ENCODE measurements around the gene ZNF768.

The ZNF768 gene
- total RNA-seq = 6.4 reads per million, percentile 24 among the genes with 10 or more reads in this experiment

DNA sequence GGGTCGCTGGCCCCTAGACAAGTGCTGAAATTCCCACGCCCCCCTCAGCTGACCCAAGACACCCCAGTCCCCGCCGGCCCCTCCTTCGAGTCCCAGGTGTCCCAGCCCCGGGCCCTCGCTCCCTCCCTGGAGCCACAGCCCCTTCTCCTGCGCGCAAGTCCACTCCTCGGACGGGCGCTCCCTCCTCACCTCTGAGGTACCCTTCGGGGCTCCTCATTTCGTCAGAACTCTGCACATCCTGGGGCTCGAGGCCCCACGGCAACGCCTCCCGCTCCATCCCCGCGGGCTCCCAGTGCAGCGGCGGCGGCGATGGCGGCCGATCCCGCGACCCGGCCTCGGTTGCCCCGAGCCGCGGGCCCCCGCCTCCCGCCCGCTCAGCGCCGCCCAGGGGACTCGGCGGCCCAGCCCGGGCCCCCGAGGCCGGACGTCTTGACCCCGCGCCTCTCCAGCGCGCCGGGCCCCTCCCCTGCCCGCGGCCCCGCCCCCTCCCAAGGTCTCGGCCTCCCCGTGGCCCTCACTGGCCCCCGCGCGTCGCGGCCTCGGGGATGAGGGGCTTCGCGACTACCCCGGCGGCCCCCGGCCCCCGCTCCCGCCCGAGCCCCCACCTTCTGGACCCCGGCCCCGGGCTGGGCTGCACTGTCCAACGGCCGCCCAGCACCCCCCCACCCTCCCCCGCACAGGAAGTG, at the start of gene ZNF768:
TSS of gene ZNF768 (minus strand) at position 430 of the 686 bp plus-strand sequence. CDS start at position 277, 153 bp downstream.
- DNase-seq = no peak

- no peak for DNase-seq
Observed at GRCh38 chr16:30574678-30575077, 48.3 kb upstream of the ZNF768 start.

DNA sequence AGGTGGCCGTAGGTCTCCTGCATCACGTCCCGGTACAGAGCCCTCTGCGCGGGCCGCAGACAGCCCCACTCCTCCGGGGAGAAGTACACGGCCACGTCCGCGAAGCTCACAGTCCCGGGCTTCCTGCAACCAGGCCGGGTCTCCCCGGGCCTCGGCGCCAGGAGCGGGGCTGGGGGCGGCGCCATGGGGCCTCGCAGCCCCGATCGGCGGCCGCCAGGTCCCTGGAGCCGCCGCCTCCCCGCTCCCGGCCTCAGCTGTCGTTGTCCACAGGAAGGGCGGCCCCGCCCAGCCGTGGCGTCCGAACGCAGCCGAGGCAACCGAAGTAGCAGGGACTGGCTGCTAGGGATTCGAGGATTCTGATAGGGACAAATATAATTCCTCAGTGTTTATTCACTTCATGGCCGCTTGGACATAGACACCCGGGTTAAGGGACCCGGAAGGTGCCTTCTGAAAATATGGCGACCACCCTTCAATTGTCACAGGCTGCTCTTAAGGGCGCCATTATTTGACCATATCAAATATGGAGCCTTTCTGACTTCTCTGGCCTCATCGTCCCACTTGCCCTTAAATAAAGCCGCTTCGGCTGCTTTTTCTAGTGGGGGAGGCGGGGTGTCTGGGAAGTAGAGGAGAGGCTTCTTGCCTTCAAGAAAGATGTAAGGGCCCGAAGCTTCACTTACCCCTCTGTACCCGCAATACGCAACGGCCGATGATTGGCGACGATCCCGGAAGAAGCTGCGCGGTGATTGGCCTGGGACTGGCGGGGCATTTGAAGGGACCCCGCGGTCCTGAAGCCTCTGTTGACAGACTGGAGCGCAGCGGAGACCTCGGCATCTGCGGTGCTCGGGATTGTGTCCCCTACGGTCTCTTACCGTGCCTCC, 45.3 kb upstream of the ZNF768 start, which contains the start of gene ZNF688:
TSS of gene ZNF688 (minus strand) at position 270 of the 878 bp plus-strand sequence. CDS start at position 185, 85 bp downstream.
- DNase-seq = peak; percentile 95

DNA sequence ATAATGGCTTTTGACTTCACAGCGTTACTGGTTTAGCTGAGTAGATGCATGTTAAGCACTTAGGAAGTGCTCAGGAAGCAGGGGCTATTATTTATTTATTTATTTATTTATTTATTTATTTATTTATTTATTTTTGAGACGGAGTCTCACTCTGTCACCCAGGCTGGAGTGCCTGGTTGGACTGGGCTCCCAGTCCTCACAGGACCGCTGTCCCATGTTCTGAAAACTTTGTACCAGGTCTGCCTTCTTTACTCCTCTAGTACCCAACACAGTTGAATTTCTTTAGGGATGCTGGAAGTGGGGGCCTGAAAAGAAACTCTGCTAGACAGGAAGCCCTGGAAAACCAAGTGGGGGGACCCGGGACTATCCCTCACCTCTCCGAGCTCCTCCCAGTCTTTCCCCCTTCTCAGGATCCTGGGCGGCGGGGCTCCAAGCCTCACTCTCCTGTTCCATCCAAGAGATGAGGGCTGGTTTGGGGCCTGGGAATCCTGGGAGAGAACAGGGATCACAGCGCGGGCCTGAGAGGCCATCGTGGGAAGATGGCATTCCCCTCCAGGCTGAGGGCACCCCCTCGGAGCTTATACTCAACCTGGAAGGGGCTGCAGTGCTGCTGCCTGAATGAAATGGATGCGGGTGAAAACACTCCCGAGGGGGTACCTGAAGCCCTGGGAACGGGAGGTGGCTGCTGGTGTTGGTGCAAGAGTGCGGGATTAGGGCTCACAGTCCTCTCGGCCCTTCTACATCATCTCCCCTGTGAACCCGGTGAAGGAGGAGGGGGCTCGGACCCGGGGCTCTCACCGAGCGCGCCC, 44.5 kb upstream of the ZNF768 start:
- no peak for DNase-seq

DNA sequence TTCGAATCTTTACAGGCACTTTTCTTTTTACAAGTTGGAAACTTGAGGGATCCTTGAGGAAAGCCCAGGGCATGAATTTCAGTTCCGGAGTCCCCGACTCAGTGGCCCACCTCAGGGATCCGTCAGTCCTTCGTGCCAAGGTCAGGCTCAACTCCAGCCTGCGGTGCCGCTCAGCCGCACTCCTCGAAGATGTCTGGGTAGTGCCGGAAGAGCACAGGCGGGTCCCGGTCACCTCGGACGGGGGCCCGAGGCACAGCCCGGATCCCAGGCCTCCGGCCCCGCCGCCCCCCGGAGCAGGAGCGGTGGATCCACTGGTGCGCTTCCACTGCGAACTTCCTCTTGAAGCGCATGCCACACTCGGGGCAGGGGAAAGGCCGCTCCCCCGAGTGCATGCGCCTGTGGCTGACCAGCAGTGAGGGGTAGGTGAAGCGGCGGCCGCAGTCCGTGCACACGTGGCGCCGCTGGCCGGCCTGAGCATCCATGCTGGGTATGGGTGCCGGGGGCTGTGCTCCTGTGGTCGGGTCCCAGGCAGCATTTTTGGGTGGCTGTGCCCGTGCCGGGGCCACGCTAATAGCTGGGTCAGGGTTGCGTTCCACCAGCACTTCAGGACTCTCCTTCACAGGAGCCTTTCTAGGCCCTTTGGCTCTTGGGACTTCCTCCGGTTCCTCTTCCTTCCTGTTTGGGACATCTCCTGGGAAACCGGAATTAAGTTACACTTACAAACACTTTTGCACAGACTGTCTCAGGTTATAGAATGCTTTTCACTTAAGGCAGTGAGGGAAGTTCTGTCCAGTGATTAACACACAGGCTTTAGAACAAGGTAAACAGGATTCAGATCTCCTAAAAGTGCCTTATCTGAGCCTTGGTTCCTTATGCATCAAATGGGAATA, 43.6 kb upstream of the ZNF768 start:
- DNase-seq = no peak

DNA sequence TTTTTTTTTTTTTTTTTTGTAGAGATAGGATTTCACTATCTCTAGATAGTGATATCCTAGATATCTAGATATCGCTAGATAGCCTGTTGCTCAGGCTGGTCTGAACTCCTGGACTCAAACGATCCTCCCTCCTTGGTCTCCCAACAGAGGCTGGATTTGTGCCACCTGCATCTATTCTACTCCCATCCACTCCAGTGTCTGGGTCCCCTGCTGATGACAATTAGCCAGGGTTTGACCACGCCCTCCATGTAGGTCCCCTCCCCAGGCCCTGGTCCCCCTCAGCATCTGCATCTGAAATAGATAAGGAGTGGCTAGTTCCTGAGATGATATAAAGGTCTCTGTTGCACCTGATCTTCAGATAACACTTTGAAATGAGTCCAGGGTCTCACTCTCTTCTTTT, 42.9 kb upstream of the ZNF768 start:
- DNase-seq = no peak

DNA sequence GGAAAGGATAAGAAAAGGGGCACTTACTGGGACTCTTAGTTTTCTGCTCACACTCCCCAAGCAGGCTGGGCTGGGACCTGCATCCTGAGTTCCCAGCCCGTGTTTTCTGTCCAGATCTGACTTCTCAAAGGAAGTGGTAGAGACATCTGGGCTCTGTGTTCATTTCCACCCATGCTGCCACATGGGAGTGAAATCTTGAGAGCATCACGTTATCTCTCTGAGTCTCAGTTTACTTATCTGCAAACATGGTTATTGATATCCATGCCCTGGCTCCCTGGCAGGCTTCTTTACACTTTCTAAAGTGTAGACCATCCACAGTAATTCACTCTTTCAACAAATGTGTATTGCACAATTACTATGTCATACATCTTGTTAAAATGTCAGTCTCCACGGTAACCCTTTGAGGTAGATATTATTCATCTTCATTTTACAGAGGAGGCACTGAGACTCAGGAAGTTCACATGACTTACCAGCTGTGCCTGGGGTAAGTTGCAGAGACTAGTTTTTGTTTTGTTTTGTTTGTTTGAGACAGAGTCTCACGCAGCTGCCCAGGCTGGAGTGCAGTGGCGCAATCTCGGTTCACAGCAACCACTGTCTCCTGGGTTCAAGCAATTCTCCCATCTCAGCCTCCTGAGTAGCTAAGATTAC, 41.7 kb upstream of the ZNF768 start:
- peak; percentile 34 for DNase-seq

DNA sequence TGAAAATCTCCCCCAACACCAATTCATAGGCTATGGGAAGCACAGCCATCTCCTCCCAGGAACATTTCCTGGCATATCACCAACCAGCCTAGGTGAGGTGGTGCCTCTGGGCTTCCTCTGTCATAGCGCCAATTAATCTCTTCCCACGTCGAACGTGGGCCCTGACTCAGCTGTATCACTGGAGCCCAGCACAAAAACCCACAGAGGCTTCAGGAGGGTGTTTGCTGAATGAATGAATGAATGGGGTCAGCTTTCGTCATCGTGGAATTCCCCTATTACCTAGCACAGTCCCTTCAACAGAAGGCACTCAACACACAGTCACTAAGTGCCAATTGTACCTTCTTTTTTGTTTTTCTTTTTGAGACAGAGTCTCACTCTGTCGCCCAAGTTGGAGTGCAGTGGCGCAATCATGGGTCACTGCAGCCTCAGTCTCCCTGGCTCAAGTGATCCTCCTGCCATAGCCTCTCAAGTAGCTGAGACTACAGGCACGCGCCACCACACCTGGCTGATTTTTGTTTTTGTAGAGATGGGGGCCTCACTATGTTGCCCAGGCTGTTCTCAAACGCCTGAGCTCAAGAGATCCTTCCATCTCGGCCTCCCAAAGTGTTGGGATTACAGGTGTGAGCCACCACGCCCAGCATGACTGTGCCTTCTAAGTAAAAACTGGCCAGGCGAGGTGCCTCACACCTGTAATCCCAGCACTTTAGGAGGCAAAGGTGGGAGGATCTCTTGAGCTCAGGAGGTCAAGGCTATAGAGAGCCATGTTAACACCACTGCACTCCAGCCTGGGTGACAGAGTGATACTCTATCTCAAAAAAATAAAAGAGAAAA, 41.0 kb upstream of the ZNF768 start:
- DNase-seq = peak; percentile 51

DNA sequence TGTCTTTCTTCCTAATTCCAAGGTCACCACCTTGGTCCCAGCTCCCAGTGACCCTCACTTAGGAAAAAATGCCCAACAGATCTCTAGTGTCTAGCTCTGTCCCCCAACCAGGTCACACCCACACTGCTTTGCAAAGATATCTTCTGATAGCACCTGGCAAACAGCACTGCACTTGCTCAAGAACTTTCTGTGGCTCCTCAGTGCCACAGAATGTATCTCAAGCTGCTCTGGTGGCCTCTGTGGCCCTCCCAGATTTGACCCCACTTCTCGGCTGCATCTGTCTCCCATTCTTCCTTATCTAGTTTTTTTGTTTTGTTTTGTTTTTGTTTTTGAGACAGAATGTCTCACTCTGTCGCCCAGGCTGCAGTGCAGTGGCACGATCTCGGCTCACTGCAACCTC, 40.2 kb upstream of the ZNF768 start:
- no peak for DNase-seq

GRCh38 chr16:30565984-30566383, 39.6 kb upstream of the ZNF768 start:
- DNase-seq = no peak

DNA sequence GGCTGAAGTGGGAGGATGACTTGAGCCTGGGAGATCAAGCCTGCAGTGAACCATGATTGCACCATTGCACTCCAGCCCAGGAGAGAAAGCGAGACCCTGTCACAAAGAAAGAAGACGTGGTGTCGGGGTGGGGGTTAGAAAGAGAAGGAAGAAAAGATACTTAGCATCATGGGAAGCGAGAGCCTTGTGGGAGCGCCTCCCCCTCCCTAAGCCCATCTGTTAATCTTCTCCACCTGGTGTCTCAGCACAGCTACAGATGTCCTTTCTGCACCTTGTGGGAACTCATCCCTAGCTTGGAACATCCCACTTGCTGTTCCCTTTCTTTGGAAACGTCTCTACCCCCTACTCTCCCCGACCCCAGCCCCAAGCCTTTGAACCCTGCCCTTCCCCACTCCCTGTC, 39.2 kb upstream of the ZNF768 start:
- DNase-seq = no peak

DNA sequence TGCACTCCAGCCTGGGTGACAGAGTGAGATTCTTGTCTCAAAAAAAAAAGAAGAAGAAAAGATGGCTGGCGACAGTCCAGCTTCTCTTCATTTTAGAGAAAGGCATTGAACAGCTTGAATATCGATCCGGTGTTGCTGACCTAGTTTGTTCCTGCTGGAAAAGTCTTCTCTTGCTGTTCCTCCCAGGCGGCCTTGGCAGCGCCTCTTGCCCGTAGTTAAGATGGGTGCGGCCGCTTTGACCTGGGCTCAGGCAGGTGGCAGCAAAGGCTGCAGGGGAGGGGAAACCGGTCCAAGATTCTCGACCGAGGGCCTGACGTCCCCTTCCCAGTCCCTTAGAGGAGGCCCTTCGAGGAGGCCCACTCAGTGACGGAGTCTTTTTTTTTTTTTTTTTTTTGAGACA, 35.7 kb upstream of the ZNF768 start:
- DNase-seq = no peak

- DNase-seq = no peak
Observed at GRCh38 chr16:30561089-30561816, 34.9 kb upstream of the ZNF768 start.

- DNase-seq = no peak
Observed at GRCh38 chr16:30559690-30560089, 33.3 kb upstream of the ZNF768 start.

DNA sequence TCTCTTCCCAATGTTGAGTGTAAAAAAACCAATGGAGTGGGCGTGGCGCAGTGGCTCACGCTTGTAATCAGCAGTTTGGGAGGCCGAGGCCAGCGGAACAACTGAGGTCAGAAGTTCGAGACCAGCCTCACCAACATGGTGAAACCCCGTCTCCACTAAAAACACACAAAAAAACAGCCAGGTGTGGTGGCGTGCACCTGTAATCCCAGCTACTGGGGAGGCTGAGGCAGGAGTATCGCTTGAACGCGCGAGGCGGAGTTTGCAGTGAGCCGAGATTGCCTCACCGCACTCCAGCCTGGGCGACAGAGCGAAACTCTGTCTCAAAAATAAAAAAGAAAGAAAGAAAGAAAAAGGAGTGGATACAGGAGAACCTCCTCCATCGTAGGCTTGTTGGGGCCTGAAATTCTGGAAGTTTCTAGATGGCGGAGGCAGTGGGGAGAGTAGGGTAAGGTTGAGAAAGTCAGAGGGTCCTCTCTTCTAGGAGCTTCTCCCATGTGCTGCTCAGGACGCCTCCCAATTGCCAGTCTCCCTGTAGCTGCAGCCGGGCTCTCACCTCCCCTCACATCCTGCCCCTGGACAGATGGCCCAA, 32.5 kb upstream of the ZNF768 start:
- no peak for DNase-seq

- peak; percentile 94 for DNase-seq
Observed at GRCh38 chr16:30557957-30558788, 31.8 kb upstream of the ZNF768 start, which contains the start of gene ZNF764. Gene ZNF764 (minus strand): TSS chr16:30558374. CDS start chr16:30558182, 192 bp downstream.

DNA sequence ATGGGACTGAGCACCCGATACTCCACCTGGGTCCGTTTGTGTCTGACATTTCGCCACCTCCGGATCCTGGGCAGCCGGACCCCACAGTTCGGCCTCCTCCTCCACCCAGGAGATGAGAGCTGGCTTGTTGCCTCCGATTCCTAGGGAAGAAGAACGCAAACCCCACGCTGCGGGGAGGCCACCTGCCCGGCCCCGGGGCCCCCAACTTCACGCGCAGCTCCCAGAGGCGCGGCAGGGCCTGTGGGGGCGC, 31.3 kb upstream of the ZNF768 start:
- DNase-seq = no peak

- DNase-seq = no peak
Observed at GRCh38 chr16:30556125-30556473, 29.7 kb upstream of the ZNF768 start.
